Right ventricle myocardium superior (tissue), 1 donor: ENCODE results near the gene RHBDF1. TPM values are rescaled to one million over a fixed set of nuclear protein-coding genes. Genes with fewer than 3 reads are reported as not detected.
A peak's percentile ranks its signal among the peaks of the same experiment; 100 is the strongest.
"Not testable (repeated sequence)": the region's sequence is repeated elsewhere in the genome, so short reads cannot be mapped to it uniquely, and the experiment has no call there.

Source experiments
- ATAC-seq: fragments of 200-7000 bp; cut with Tn5 transposase; one replicate; pipeline ENCODE4 v1.9.1; 2020; ENCODE audit warnings: mild to moderate bottlenecking; ENCODE audit not compliant: poor library complexity
- DNase-seq: peaks from one replicate; pipeline ENCODE4 v3.0.0-alpha.2; 2020
- intact Hi-C: fragments of 100-400 bp; cut with DNase I; formaldehyde crosslinking; loops from one replicate; pipeline ENCODE4 v1.11.2; 2022
- total RNA-seq: library from RNA; stranded (reverse); fragmentation: NEBNext Ultra II Directional; extraction: Animal tissue kit (Norgen Biotek cat#: 25700); gene quantifications from one replicate; pipeline ENCODE4 v1.2.1, GENCODE V29; 2021
- donor health status: DM: no; HTN: yes; CAD: no; lungs with severe emphysema.

The RHBDF1 gene
- total RNA-seq, 1 donor from 2014 or later = 16.6 TPM

DNA sequence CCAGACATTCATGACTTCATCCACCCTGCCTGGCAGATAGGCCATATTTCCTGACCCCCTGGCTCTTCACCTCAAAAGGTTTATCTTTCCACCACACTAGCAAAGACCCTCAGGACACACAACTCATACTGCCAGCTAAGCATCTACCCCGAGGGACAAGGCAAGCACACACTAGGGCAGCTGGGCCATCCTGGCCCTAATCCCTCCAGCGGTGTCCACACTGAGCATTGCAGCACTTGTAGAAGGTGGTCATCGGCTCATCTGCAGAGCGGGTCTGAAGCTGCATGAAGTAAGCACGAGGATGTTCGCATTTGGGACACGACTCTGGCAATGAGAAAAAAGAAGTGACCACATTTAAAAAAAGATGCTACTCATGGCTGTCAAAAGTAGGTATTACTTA is 25.2 kb downstream of the RHBDF1 start:
- DNase-seq = no peak
- no peak for ATAC-seq
- intact Hi-C loops = no loop called here

DNA sequence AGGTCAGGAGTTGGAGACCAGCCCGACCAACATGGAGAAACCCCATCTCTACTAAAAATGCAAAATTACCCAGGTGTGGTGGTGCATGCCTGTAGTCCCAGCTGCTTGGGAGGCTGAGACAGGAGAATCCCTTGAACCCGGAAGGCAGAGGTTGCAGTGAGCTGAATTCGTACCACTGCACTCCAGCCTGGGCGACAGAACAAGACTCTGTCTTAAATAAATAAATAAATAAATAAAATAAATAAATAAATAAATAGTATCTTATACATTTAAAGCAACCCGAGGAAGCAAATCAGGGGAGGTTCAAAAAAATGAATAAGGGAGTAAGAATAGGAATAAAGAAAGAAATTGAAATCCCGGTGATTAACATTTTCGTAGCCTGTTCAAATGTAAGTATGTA is 25.9 kb downstream of the RHBDF1 start:
- ATAC-seq, intact Hi-C loops, DNase-seq: not testable (repeated sequence)

DNA sequence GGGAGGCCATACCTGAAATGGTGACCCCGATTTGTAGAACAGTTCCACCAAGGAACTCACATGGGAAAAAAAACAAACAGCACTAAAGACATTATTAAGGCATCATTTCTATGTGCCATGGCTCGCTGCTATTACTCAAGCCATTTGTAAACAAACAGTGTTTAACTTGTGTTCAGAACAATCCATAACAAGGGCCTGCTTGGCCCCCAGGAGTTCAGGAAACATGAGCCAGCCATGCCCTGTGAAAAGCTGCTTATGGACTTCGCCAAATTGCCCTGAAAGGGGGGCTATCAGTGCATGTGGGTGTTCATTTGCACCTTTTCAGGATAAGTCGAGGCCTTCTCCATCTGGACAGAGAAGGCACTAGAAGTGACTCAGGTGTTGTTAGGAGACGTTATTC is 27.0 kb downstream of the RHBDF1 start:
- no peak for DNase-seq
- intact Hi-C loops = no loop called here
- no peak for ATAC-seq

DNA sequence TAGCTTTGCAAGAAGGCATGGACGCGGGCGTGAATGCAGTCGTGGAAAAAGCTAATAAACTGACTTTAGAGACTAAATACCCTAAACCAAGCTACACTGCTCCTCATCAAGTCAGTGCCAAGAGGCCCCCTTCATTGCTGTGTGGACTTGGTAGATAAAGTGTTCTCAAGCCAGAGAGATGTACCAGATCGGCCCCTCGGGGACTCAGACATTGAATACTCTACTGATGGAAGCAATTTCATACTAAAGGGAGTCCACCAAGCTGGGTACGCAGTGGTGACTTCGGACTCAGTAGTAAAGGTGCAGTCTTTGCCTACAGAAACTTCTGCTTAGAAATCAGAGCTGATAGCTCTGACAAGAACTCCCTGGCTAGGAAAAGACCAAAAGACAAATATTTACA is 27.8 kb downstream of the RHBDF1 start:
- intact Hi-C loops = no loop called here
- no peak for DNase-seq
- ATAC-seq = no peak

DNA sequence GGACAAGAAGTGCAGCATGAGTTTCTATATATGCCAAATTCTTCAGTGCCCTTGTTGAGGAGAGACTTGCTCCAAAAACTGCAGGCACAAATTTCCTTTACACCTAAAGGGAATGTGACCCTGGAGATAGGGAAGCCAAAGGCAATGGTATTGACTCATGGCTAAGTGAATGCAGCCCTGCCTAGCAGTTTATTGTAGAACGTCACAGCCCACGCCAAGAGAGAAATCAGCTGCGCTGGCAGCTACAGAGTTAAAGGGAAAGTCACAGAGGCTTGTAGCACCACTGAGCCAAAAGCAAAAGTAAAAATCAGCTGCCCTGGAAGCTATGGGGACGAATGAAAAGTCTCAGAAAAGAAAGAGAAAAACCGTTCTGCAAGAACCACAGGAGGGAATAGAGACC is 29.1 kb downstream of the RHBDF1 start:
- ATAC-seq = no peak
- DNase-seq = no peak
- intact Hi-C loops = no loop called here

DNA sequence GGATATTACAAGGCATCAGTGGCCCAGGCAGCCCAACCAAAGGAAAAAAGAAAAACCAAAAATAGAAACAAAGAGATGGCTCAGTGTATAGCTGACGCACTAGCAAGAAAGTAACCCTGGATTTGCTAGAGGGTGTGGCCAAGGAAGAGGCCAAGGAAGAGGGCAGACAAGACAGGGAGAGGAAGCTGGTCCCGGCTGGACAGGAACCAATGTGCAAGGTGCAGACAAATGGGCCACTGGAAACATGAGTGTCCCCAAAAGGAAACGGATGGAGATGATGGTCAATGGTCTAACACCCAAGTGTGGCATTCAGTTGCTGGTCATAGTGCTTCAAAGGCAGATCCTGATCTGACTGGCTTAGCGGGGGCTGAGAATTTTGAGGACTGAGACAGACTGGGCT is 29.7 kb downstream of the RHBDF1 start:
- ATAC-seq (no peak), DNase-seq (no peak)
- intact Hi-C loops = no loop called here

DNA sequence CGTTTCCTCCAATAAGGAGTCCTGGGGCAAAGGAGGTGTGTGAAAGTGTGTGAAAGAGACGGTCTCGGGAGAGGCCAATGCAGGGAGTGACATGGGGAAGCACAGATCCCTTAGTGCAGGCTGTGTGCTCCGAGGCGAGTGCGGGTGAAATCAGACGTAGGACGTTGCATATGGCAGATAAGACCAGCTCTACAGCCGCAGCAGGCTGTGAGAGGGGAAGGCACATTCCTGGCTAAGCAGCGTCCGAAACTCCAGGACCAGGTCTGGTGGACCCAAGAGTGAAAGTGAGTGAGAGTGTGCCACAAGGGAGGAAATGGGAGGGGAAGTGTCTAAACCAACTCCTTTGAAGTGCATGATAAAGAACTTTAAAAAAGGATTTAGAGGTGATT is 30.4 kb downstream of the RHBDF1 start:
- ATAC-seq = no peak
- no peak for DNase-seq
- intact Hi-C loops = no loop called here

DNA sequence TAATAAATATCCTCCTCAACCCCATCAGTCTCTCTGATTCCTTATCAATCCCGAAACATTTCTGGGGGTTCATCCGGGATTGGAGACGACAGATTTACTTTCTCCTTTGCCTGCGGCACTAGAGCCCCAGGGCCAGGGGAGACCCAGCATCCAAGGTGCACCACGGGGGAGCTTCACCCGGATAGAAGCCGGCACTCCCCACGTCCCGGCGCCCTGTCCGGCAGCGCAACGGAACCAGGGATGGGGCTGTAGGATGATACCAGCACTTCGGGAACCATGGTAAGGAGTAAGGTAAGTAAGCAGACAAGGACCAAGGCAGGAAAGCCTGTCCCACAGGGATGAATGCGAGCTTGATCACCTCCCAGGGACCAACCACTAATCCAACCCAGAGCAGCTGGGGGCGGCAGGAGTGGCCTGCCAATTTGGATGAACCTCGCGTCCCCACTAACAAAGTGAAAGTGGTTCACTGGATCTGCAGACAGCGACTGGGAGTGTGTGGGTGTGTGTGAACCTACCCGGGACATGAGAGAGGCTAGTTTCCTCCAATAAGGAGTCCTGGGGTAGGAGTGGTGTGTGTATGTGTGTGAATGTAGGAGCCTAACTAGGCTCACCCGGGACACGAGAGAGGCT is 30.9 kb downstream of the RHBDF1 start:
- no peak for DNase-seq

DNA sequence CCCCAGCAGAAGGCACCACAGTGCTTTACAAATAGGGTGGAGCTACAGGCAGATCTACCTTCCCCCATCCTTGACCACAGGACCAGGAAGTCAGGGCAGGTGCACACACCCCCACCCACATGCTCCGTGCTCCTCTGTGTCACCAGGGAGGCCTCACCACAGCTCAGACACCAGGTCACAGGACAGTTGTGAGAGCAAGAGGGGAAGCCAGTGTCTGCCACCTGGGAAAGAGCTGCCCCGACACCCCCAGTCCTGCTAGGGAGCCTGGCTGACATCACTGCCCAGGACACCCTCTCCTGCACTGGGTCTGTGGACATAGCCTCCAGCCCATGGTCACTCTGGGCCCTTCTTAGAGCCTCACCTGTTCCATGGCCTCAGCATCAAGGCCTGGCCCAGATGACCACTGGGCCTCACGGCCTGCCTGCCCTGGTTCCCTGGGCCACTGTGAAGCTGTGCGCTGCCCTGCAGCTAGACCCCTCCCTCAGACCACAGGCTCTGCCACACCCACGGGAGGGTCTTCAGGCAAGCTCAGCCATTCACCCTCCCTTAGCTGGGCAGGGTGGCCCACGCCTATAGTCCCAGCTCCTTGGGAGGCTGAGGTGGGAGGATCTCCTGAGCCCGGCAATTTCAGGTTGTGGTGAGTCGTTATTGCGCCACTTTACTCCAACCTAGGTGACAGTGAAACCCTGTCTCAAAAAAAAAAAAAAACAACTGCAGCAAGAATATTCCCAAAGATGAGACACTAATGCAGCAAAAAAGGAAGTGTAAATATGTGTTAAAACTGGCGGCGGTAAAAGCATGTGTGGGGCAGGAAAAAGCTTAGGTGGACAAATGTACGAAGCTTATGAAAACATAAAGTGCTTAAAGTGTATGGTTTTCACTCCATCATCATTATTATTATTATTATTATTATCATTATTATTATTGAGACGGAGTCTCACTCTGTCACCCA is 33.2 kb downstream of the RHBDF1 start:
- ATAC-seq = no peak
- no peak for DNase-seq
- intact Hi-C loops = no loop called here

More for the DNA sequence above, 30.9 kb downstream of the RHBDF1 start:
- ATAC-seq = peak; percentile 71
- intact Hi-C loops = no loop called here

DNA sequence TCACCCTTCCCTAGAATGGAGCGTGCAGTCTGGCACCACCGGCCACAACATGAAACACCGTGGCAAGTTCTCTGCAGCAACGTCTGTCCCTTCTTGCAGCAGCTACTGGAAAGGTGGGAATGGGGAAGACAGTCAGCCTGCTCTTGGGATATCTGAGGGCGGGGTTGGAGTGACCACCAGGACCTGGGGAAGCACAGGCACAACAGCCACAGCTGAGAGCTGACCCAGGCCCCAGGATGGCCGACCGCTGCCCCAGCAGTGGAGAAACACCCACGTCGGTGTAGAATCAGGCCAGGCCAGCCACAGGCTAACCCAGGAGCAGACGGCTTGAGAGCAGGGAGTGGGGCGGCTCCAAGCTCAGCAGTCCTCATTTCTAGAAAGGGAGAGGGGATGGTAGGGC is 34.2 kb downstream of the RHBDF1 start:
- ATAC-seq, DNase-seq, intact Hi-C loops: not testable (repeated sequence)

DNA sequence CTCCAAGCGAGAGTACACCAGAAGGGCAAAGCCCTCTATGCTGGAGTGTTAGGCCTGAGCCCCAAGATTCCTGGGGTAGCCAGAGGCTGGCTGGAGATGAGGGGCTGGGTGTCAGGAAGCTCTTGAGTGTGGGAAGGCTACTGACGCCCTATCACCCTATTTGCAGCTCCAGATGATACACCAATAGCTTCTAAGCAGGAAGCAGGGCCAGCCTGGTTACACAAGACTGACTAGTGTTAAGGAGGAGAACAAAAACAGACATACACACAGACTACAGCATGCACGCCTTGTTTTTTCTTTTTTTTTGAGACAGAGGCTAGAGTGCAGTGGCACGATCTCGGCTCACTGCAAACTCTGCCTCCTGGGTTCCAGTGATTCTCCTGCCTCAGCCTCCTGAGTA is 34.9 kb downstream of the RHBDF1 start:
- ATAC-seq = no peak
- intact Hi-C loops = no loop called here

DNA sequence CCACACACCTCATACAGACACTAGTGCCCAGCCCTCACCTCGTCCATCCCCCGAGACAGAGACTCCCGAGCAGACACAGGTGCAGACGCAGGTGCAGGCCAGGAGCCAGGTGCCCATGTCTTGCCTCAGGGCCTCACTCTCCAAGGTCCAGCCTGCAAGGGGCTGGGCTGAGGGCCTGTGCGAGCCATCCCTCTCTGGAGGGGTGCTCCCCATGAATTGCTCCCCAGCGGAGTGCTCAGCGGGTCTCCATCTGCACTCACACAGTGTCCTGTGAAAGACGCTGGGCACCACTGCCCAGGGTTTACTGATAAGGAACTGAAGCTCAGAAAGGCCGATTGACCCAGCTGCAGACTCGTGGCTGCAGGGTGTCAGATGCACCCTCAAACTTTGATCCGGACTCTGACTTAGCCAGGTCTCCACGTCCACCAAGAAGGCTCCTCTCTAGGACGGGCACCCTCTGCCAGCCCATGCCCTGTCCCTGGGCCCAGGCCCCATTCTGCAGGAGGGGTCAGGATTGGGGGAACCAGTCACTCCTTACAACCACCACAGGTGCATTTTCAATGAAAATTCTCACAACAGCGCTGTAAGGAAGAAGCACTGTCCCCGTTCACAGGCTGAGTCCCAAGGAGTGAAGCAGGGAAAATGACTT is 36.0 kb downstream of the RHBDF1 start:
- DNase-seq (no peak), ATAC-seq (no peak)
- intact Hi-C loops = no loop called here

More for the DNA sequence above, 34.9 kb downstream of the RHBDF1 start:
- DNase-seq = no peak

DNA sequence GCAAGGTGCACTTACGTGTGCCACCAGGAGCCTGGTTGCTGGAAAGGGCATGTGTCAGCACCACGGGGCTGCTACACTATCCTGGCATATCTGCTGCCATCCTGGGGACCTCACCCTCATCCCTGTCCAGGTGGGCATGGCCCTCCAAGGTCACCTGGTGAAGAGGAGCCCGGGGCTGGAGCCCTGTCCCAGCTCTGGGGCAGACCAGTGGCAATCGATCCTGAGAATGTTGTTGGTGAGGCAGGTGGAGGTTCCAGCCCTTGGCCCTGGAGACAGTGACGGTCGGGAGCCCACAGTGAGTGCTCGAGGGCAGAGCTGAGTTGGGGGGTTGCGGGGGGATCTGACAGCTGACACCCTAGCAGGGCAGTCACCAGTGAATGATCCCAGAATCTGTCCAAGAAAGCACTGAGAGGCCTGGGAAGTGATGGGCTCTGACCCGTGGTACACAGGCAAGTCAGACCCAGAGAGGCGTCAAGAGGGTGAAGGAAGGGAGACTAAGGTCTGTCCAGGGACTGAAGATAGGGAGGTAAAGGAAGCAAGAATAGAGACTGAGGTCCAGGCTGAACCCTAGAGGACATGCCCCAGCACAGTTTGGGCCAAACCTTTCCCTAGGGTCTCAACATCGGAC is 36.6 kb downstream of the RHBDF1 start:
- intact Hi-C loops = no loop called here
- ATAC-seq = no peak
- no peak for DNase-seq

DNA sequence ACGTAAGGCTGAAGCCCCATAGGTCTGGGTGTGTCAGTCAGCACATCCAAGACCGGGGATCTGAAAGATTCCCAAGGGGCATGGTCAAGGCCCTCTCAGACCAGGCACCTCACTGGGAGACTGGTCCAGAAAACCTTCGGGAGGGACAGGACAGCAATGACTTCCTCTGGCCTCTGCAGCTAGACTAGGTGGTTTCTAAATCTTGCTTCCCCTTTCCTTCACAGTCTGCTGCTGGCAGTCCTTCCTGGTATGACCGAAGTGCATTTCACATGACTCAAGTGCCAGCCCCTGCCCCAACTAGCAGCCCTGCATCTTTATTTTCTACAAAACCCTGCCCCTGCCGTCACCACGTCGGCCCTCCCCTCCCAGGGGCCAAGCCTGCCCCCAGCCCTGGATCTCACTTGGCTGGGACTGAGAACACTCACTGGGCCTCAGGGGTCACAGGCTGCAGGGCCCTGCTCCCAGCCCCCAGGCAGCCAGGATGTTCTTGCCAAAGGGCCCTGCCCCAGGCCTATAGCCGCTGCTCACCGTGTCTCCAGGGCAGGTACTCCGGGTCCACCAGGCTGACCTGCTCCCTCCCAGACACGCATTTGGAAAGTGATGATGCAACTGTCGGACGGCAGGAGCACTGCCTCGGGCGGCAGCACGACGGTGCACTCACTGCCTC is 37.3 kb downstream of the RHBDF1 start:
- ATAC-seq (no peak), DNase-seq (no peak)
- intact Hi-C loops = no loop called here

DNA sequence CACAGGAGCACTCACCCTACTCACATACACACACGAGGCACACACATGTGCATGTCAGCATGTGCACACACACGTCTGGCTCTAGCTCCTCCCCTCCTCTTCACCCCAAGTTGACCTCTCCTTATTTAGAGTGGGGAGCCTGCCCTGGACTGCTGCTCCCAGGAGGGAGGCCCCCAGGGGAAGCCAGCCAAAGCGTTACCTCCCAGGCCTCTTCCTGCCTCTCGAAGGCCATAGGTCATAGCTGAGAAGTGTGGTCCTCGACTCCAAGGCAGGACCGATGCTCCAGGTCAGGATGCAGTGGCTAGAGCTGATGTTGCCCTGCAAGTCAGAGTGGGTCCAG is 37.8 kb downstream of the RHBDF1 start:
- no peak for DNase-seq
- intact Hi-C loops = no loop called here
- ATAC-seq = no peak

DNA sequence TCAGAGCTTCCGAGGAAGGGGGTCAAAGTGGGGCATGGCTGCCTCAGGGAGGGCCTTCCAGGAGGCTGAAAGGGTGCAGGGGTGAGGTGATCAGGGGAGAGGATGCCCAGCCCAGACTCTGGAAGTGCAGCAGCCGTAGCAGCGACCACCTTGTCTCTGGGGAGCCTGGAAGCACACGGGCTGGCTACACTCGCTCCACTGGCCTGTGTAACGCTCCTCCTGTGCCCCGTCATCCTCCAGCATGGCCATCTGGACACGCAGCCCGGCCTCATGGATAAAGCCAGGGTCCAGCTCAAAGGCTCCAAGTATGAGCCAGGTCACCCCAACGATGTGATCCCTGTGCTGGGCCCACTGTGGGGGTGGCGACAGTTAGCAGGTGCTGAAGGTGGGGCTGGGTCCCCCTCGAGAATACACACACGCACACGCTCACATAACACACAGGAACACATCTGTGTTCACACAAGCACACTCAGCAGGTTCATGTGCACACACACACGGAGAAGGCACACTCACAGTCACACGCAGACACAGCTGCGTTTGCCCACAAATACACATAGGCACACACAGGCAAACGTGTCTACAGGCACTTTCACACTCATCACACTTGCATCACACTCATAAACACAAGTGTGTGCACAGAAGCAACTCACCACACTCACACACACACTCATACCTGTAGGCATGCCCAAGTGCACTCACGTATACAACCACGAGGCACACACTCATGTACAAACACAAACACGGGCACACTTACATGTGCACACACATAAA is 38.4 kb downstream of the RHBDF1 start:
- ATAC-seq (no peak), DNase-seq (no peak)
- intact Hi-C loops = no loop called here

DNA sequence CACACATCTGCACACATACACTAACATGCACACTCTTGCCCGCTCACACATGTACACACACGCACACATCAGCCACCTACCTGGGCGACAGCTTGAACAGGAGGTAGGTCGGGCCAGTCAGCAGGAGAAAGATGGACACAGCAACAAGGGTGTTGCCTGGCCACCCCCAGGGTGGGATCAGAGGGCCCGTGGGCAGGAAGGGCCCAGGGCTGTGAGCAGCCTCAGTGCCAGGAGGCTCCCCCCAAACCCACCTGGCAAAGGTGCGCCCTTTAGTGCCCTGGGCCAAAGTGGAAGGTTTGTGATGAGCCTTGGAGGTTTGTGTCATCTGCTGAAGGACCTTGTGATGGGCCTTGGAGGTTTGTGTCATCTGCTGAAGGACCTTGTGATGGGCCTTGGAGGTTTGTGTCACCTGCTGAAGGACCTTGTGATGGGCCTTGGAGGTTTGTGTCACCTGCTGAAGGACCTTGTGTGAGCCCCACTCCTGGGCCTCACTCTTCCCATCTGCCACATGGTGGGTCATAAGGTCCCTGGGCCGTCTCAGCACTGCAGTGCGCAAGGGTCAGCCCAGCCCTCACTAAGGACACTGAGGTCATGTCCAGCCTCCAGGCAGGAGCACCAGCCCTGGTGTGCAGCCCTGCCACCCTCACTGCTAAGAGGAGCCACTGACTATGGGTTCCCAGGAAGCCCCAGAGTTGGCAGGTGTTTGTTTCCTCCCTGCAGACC is 39.1 kb downstream of the RHBDF1 start:
- intact Hi-C loops, ATAC-seq, DNase-seq: not testable (repeated sequence)
